ENCODE measurements around the gene TRIM17.

DNA sequence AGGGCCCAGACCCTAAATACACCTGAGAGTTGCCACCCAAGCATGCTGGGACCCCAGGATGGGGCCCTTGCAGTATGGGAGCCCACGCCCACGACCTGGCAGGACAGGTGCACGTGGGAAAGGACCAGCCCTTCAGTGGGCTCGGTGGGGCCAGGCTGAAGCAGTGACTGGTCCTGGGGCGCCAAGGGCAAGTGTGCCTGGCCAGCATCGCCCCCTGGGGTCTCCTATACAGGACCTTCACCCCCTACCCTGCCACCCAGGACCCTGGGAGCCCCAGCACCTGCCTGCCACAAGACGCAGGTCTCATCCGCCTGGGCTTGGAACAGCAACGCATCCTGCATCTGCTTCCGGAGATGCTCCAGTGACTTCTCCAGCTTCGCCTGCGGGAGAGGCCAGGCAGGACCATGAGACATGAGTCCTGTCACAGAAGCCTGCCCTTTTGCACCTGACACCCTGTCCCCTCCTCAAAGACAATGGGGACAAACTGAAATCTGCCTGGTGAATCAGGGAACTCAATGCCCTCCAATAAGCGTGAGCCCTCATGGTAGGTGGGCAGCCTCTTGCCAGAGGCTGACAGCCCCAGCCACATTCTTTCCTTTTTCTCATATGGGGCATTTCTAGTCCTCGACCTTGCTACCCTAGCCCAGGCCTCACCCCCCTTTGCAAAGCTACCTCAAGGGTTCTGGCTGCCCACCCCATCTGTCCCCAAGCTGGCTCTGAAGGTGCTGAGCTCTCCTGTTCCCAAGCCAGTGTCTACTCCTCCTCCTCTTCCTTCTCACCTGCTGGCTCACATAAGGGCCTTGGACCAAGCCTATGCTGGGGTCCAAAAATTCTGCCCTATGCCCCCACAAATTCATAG is 14.7 kb downstream of the TRIM17 start:
- no peak for TF ChIP-seq CTCF (IDR thresholded peaks at IDR 0.05)
- no peak for TF ChIP-seq POLR2A (IDR thresholded peaks at IDR 0.05)

Measured in adrenal gland (tissue), 5 donors.